OCI-LY7 (cell line): ENCODE results near the gene ARHGAP26.

Experiments used
- EZH2phosphoT487 ChIP-seq: fragments of 200-600 bp; sonication (generic); IDR thresholded peaks from 2 replicates; pipeline ENCODE4 v1.6.1; 2018; ENCODE audit warnings: low read depth, borderline replicate concordance, mild to moderate bottlenecking, mixed run types, antibody characterized with exemption, low read length, moderate library complexity, mixed read lengths
- TF ChIP-seq, protein P1 (sequence below): fragments of 200-600 bp; sonication (generic); conservative IDR thresholded peaks from 2 replicates; pipeline ENCODE4 v1.5.1; 2014; ENCODE audit warnings: mild to moderate bottlenecking, antibody characterized with exemption, low read length, moderate library complexity, mixed read lengths

DNA sequence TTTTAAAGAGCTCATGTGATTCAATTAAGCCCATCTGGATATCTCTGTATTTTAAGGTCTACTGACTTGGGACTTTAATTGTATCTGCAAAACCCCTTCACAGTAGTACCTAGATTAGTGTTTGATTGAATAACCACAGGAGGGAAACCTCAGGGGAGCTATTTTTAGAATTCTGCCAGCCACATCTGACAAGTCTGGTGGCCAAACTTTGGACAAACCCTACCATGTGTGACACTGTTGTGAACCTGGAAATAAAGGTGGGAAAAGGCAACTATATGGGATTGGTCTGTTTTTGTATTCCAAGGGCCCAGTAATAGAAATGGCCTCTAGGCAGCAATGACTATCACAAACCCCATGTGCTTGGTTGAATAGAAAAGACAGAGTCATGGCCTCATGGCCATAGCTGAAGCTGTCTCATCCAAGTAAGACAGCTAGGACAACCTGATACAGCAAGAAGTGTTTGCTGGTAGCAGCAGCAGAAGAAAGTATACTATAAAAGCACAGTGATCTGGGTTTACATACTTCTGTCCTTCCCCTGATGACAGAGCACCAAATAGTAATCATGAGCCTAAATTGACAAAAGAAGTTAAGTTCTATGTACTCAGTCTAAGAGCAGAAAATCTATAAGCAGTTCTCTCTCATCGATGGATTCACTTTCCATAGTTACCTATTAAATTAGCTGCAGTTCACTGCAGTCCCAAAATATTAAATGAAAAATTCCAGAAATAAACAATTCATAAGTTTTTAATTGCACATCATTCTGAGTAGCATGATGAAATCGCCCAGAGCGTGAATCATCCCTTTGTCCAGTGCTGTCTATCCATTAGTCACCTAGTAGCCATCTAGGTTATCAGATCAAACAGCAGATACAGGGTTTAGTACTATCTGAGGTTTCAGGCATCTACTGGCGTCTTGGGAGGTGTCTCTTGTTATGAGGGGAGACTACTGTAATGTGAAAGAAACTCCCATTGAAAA, 189.8 kb downstream of the ARHGAP26 start:
- TF ChIP-seq, protein P1, sequence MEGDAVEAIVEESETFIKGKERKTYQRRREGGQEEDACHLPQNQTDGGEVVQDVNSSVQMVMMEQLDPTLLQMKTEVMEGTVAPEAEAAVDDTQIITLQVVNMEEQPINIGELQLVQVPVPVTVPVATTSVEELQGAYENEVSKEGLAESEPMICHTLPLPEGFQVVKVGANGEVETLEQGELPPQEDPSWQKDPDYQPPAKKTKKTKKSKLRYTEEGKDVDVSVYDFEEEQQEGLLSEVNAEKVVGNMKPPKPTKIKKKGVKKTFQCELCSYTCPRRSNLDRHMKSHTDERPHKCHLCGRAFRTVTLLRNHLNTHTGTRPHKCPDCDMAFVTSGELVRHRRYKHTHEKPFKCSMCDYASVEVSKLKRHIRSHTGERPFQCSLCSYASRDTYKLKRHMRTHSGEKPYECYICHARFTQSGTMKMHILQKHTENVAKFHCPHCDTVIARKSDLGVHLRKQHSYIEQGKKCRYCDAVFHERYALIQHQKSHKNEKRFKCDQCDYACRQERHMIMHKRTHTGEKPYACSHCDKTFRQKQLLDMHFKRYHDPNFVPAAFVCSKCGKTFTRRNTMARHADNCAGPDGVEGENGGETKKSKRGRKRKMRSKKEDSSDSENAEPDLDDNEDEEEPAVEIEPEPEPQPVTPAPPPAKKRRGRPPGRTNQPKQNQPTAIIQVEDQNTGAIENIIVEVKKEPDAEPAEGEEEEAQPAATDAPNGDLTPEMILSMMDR: no peak
- TF ChIP-seq EZH2phosphoT487: no peak
